Neural cell (in vitro differentiated cells): ENCODE measurements around the gene MZF1. TPM values are rescaled to one million over a fixed set of nuclear protein-coding genes. Genes with fewer than 3 reads are reported as not detected.
"Not testable (repeated sequence)": the region's sequence is repeated elsewhere in the genome, so short reads cannot be mapped to it uniquely, and the experiment has no call there.

ENCODE experiments used
- H2AFZ ChIP-seq: fragments of 200-600, 300-800 bp; sonication (generic), shearing (Covaris generic); 2 replicates; pipeline ENCODE4 v1.6.0; 2014; ENCODE audit warnings: low read depth, mild to moderate bottlenecking, antibody characterized with exemption, low read length, moderate library complexity
- H3F3A ChIP-seq: fragments of 200-600 bp; shearing (Covaris generic); 2 replicates; pipeline ENCODE4 v1.6.1; 2016; ENCODE audit warnings: mild to moderate bottlenecking, moderate library complexity, mixed read lengths, antibody characterized with exemption, low read length; ENCODE audit not compliant: insufficient read depth, poor library complexity, severe bottlenecking
- H3K27ac ChIP-seq: fragments of 200-600, 300-800 bp; sonication (generic), shearing (Covaris generic); 2 replicates; pipeline ENCODE4 v1.5.1; 2014; ENCODE audit warnings: mild to moderate bottlenecking, low read length, moderate library complexity
- H3K27me3 ChIP-seq: fragments of 300-800, 200-600 bp; sonication (generic), shearing (Covaris generic); 2 replicates; pipeline ENCODE4 v1.6.0; 2014; ENCODE audit warnings: mild to moderate bottlenecking, low read depth, low read length, moderate library complexity; ENCODE audit not compliant: insufficient read depth
- H3K36me3 ChIP-seq: fragments of 300-800, 200-600 bp; sonication (generic), shearing (Covaris generic); 2 replicates; pipeline ENCODE4 v1.5.1; 2014; ENCODE audit warnings: mild to moderate bottlenecking, antibody characterized with exemption, low read length, moderate library complexity; ENCODE audit not compliant: insufficient read depth
- H3K4me2 ChIP-seq: fragments of 300-800, 200-600 bp; sonication (generic), shearing (Covaris generic); 2 replicates; pipeline ENCODE4 v1.6.0; 2014; ENCODE audit warnings: mild to moderate bottlenecking, low read length
- H3K4me3 ChIP-seq: fragments of 300-800, 200-600 bp; sonication (generic), shearing (Covaris generic); 2 replicates; pipeline ENCODE4 v1.5.1; 2014; ENCODE audit warnings: mild to moderate bottlenecking, low read length, moderate library complexity
- H3K79me2 ChIP-seq: fragments of 200-600 bp; shearing (Covaris generic); replicated peaks from 2 replicates; pipeline ENCODE4 v1.6.0; 2014; ENCODE audit warnings: mild to moderate bottlenecking, low read length, moderate library complexity; ENCODE audit not compliant: insufficient read depth
- H3K9ac ChIP-seq: fragments of 300-800, 200-600 bp; sonication (generic), shearing (Covaris generic); 2 replicates; pipeline ENCODE4 v1.6.1; 2016; ENCODE audit warnings: mild to moderate bottlenecking, low read length, mixed read lengths
- H3K9me2 ChIP-seq: fragments of 200-600 bp; shearing (Covaris generic); 2 replicates; pipeline ENCODE4 v1.6.1; 2016; ENCODE audit warnings: mild to moderate bottlenecking, low read length, mixed read lengths; ENCODE audit not compliant: insufficient read depth
- H3K9me3 ChIP-seq: fragments of 200-600, 300-800 bp; sonication (generic), shearing (Covaris generic); 2 replicates; pipeline ENCODE4 v1.6.1; 2016; ENCODE audit warnings: mild to moderate bottlenecking, mixed run types, low read length, moderate library complexity, mixed read lengths
- H4K20me1 ChIP-seq: fragments of 200-600 bp; shearing (Covaris generic); 2 replicates; pipeline ENCODE4 v1.6.1; 2016; ENCODE audit warnings: mild to moderate bottlenecking, mixed run types; ENCODE audit not compliant: insufficient read depth
- CTCF ChIP-seq: fragments of 450-650 bp; IDR thresholded peaks from 2 replicates; pipeline ENCODE4 v1.5.1; 2014; ENCODE audit warnings: antibody characterized with exemption, mild to moderate bottlenecking, moderate library complexity; ENCODE audit not compliant: poor library complexity, severe bottlenecking
- EP300 ChIP-seq: fragments of 450-650 bp; conservative IDR thresholded peaks from 2 replicates; pipeline ENCODE4 v1.6.1; 2014; ENCODE audit warnings: antibody characterized with exemption, mild to moderate bottlenecking, moderate library complexity; ENCODE audit not compliant: poor library complexity, severe bottlenecking
- EZH2 ChIP-seq: fragments of 200-600, 300-800 bp; shearing (Covaris generic), sonication (generic); IDR thresholded peaks from 2 replicates; pipeline ENCODE4 v1.6.1; 2014; ENCODE audit warnings: antibody characterized with exemption, low read length, borderline replicate concordance, mild to moderate bottlenecking; ENCODE audit not compliant: insufficient read depth, poor library complexity, severe bottlenecking
- MXI1 ChIP-seq: fragments of 450-650 bp; conservative IDR thresholded peaks from 2 replicates; pipeline ENCODE4 v1.6.1; 2014; ENCODE audit warnings: antibody characterized with exemption, mild to moderate bottlenecking; ENCODE audit not compliant: poor library complexity, severe bottlenecking
- POLR2AphosphoS5 ChIP-seq: IDR thresholded peaks from 2 replicates; pipeline ENCODE4 v1.6.1; 2012
- RAD21 ChIP-seq: fragments of 450-650 bp; conservative IDR thresholded peaks from 2 replicates; pipeline ENCODE4 v1.6.1; 2014; ENCODE audit warnings: antibody characterized with exemption, mild to moderate bottlenecking, moderate library complexity
- REST ChIP-seq: IDR thresholded peaks from 2 replicates; pipeline ENCODE4 v1.6.1; 2012; ENCODE audit warnings: borderline replicate concordance
- SMC3 ChIP-seq: fragments of 450-650 bp; conservative IDR thresholded peaks from 2 replicates; pipeline ENCODE4 v1.6.1; 2014; ENCODE audit warnings: antibody characterized with exemption, mild to moderate bottlenecking, moderate library complexity; ENCODE audit not compliant: poor library complexity
- TAF1 ChIP-seq: IDR thresholded peaks from 2 replicates; pipeline ENCODE4 v1.6.1; 2012; ENCODE audit warnings: low read depth
- polyA minus RNA-seq: library from RNA; depleted of rRNA, polyadenylated mRNA; stranded (reverse); fragments of >200 nt; gene quantifications from 2 replicates; pipeline ENCODE4 v1.2.3, GENCODE V29; 2014
- polyA plus RNA-seq: library from polyadenylated mRNA; depleted of rRNA; stranded (reverse); fragments of >200 nt; gene quantifications from 2 replicates; pipeline ENCODE4 v1.2.3, GENCODE V29; 2014

The MZF1 gene
- polyA plus RNA-seq (74.6 and 80.8 TPM in 2 replicates), polyA minus RNA-seq (36.1 and 40.2 TPM in 2 replicates)

- peak within 1 kb of the TSS; percentile 88 for H2AFZ ChIP-seq
- no peaks in the 10 kb centered on the region for H3K9me3 ChIP-seq
- H3K36me3 ChIP-seq: no peaks in the 10 kb centered on the region
- peak; percentile 84 for TF ChIP-seq MXI1
- TF ChIP-seq POLR2AphosphoS5: peak; percentile 85
- no peak for TF ChIP-seq SMC3
- no peak for TF ChIP-seq EZH2
- TF ChIP-seq RAD21: peak; percentile 17
- peak; percentile 57 for TF ChIP-seq CTCF
- TF ChIP-seq REST: peak; percentile 49
- TF ChIP-seq EP300: peak; percentile 45
- TF ChIP-seq TAF1: no peak
- no peaks in the 10 kb centered on the region for H4K20me1 ChIP-seq
- H3K4me3 ChIP-seq: peak within 1 kb of the TSS; percentile 97
- H3K9me2 ChIP-seq: no peaks in the 10 kb centered on the region
- no peaks in the 10 kb centered on the region for H3K27me3 ChIP-seq
- H3K27ac ChIP-seq: peak within 1 kb of the TSS; percentile 99
- H3F3A ChIP-seq: no peaks in the 10 kb centered on the region
- peak within 1 kb of the TSS; percentile 80 for H3K4me2 ChIP-seq
- H3K9ac ChIP-seq: peak within 1 kb of the TSS; percentile 97
- H3K79me2 ChIP-seq: peaks cover 16% of the 10 kb centered on the region
Measured at GRCh38 chr19:58572818-58573657, at the start of gene MZF1. Gene MZF1 (minus strand): TSS chr19:58573335. CDS start chr19:58571389, 1,946 bp downstream.

- H3K36me3 ChIP-seq, H3F3A ChIP-seq, H3K27me3 ChIP-seq, H3K4me2 ChIP-seq, H3K27ac ChIP-seq, H4K20me1 ChIP-seq, H3K9me3 ChIP-seq, H3K4me3 ChIP-seq, H2AFZ ChIP-seq, H3K79me2 ChIP-seq, H3K9ac ChIP-seq, H3K9me2 ChIP-seq: not testable (repeated sequence)
Measured at GRCh38 chr19:58607213-58607612, 34.1 kb upstream of the MZF1 start.

GRCh38 chr19:58606251-58606896 is 33.2 kb upstream of the MZF1 start:
- H3F3A ChIP-seq, H3K4me3 ChIP-seq: not testable (repeated sequence)

More at GRCh38 chr19:58606251-58606896, 33.2 kb upstream of the MZF1 start:
- not testable (repeated sequence) for H3K27me3 ChIP-seq, H3K4me2 ChIP-seq, H3K9ac ChIP-seq, H3K36me3 ChIP-seq, H4K20me1 ChIP-seq, H3K9me2 ChIP-seq, H2AFZ ChIP-seq, H3K79me2 ChIP-seq, H3K9me3 ChIP-seq, H3K27ac ChIP-seq
